Islet of Langerhans (tissue), 1 donor: ENCODE data around the gene DICER1.
"Not testable (repeated sequence)": the region's sequence is repeated elsewhere in the genome, so short reads cannot be mapped to it uniquely, and the experiment has no call there.

ENCODE experiments used
- FAIRE-seq: peaks from one replicate; lab custom pipeline; 2011; peaks lifted over from hg19 to GRCh38; lab: Jason Lieb, UNC

The DICER1 gene

GRCh38 chr14:95157327-95158189 is at the start of gene DICER1:
Gene DICER1, minus strand, starts transcription at chr14:95157529. Its CDS starts 24,071 bp downstream, at chr14:95133458.
- FAIRE-seq = no peak

- FAIRE-seq = no peak
Observed at GRCh38 chr14:95206534-95206933, 49.2 kb upstream of the DICER1 start.

- FAIRE-seq = no peak
Observed at GRCh38 chr14:95204705-95205104, 47.4 kb upstream of the DICER1 start.

- not testable (repeated sequence) for FAIRE-seq
Observed at GRCh38 chr14:95201745-95202144, 44.4 kb upstream of the DICER1 start.

GRCh38 chr14:95200404-95200803 is 43.1 kb upstream of the DICER1 start:
- no peak for FAIRE-seq

GRCh38 chr14:95199298-95199983 is 42.1 kb upstream of the DICER1 start:
- FAIRE-seq = no peak

- no peak for FAIRE-seq
Observed at GRCh38 chr14:95198320-95198719, 41.0 kb upstream of the DICER1 start.

- no peak for FAIRE-seq
Observed at GRCh38 chr14:95197551-95197950, 40.2 kb upstream of the DICER1 start.

- no peak for FAIRE-seq
Observed at GRCh38 chr14:95196826-95197545, 39.7 kb upstream of the DICER1 start.

- FAIRE-seq = no peak
Observed at GRCh38 chr14:95196268-95196667, 38.9 kb upstream of the DICER1 start.

- no peak for FAIRE-seq
Observed at GRCh38 chr14:95195031-95195430, 37.7 kb upstream of the DICER1 start.

GRCh38 chr14:95193081-95193480 is 35.8 kb upstream of the DICER1 start:
- FAIRE-seq = no peak

- FAIRE-seq = no peak
Observed at GRCh38 chr14:95192311-95192710, 35.0 kb upstream of the DICER1 start.

- FAIRE-seq = no peak
Observed at GRCh38 chr14:95191445-95192199, 34.3 kb upstream of the DICER1 start.

- FAIRE-seq = no peak
Observed at GRCh38 chr14:95190857-95191256, 33.5 kb upstream of the DICER1 start.

GRCh38 chr14:95190346-95190840 is 33.1 kb upstream of the DICER1 start:
- FAIRE-seq = no peak

- FAIRE-seq = no peak
Observed at GRCh38 chr14:95189367-95190132, 32.2 kb upstream of the DICER1 start.

GRCh38 chr14:95188380-95188779 is 31.1 kb upstream of the DICER1 start:
- FAIRE-seq = no peak

- FAIRE-seq = no peak
Observed at GRCh38 chr14:95185767-95186392, 28.6 kb upstream of the DICER1 start.

- FAIRE-seq = no peak
Observed at GRCh38 chr14:95185033-95185766, 27.9 kb upstream of the DICER1 start.
